ENCODE measurements around the gene LUC7L2. TPM values are rescaled to one million over a fixed set of nuclear protein-coding genes. Genes with fewer than 3 reads are reported as not detected.

The LUC7L2 gene
- total RNA-seq, 1 donor from 2014 or later: 87.8 TPM

DNA sequence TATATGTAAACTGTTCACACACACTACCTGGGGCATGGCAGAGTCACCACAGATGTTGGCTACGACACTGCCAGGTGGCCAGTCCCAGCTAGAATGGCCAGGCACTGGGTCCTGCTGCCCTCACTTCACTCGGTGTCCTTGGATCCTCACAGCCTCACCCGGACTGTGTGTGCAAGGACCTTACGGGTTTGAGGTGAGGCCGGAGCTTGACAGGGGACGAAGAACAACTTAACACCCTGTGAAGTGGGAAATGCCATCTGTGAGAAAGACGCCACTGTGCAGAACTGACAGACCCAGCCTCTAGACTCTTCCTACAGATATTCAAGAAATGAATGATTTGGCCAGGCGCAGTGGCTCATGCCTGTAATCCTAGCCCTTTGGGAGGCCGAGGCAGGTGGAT is 77.1 kb downstream of the LUC7L2 start:
- H3K4me1 ChIP-seq (ENCODE audit: insufficient read depth, low read length): no peaks in the 10 kb centered on the region
- peaks cover 6% of the 10 kb centered on the region for H3K4me1 Mint-ChIP-seq (ENCODE audit: low read depth, unreplicated experiment)
- FAIRE-seq (no peak), DNase-seq (ENCODE audit: low read depth) (no peak)
- H3K9ac ChIP-seq (ENCODE audit: low read length): no peak overlapping the region
- H3K36me3 ChIP-seq (ENCODE audit: insufficient read depth, low read length): no peaks in the 10 kb centered on the region
- no peaks in the 10 kb centered on the region for H3K27me3 Mint-ChIP-seq (ENCODE audit: low read depth, unreplicated experiment)
- no peak overlapping the region for H3K4me3 Mint-ChIP-seq (ENCODE audit: unreplicated experiment)
- no peaks in the 10 kb centered on the region for H3K9me3 ChIP-seq (ENCODE audit: insufficient read depth, low read depth, low read length)
- no peaks in the 10 kb centered on the region for H3K9me3 Mint-ChIP-seq (ENCODE audit: unreplicated experiment)
- peaks cover 8% of the 10 kb centered on the region for H3K36me3 Mint-ChIP-seq (ENCODE audit: low read depth, unreplicated experiment)
- no peaks in the 10 kb centered on the region for H3K79me2 ChIP-seq (ENCODE audit: insufficient read depth, low read length)
- H3K27ac Mint-ChIP-seq (ENCODE audit: unreplicated experiment): no peak overlapping the region
- no peak overlapping the region for H3K27ac ChIP-seq (ENCODE audit: low read depth, low read length)
- no peak overlapping the region for H3K4me2 ChIP-seq (ENCODE audit: low read length)
- no peaks in the 10 kb centered on the region for H3K27me3 ChIP-seq (ENCODE audit: insufficient read depth, low read length)
- H4K20me1 ChIP-seq (ENCODE audit: insufficient read depth, low read length): no peaks in the 10 kb centered on the region
- TF ChIP-seq, protein P1, sequence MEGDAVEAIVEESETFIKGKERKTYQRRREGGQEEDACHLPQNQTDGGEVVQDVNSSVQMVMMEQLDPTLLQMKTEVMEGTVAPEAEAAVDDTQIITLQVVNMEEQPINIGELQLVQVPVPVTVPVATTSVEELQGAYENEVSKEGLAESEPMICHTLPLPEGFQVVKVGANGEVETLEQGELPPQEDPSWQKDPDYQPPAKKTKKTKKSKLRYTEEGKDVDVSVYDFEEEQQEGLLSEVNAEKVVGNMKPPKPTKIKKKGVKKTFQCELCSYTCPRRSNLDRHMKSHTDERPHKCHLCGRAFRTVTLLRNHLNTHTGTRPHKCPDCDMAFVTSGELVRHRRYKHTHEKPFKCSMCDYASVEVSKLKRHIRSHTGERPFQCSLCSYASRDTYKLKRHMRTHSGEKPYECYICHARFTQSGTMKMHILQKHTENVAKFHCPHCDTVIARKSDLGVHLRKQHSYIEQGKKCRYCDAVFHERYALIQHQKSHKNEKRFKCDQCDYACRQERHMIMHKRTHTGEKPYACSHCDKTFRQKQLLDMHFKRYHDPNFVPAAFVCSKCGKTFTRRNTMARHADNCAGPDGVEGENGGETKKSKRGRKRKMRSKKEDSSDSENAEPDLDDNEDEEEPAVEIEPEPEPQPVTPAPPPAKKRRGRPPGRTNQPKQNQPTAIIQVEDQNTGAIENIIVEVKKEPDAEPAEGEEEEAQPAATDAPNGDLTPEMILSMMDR (IDR thresholded peaks at IDR 0.05; ENCODE audit: insufficient read depth, low read depth, low read length): no peak
- no peak for TF ChIP-seq EZH2 (IDR thresholded peaks at IDR 0.05; ENCODE audit: insufficient read depth, low read length)
- H2AFZ ChIP-seq (ENCODE audit: low read depth, low read length): no peak overlapping the region
- no peak overlapping the region for H3K4me3 ChIP-seq (ENCODE audit: insufficient read depth, low read depth, low read length)

GRCh38 chr7:139439375-139439774 is 79.7 kb downstream of the LUC7L2 start:
- H4K20me1 ChIP-seq (ENCODE audit: insufficient read depth, low read length): no peaks in the 10 kb centered on the region
- TF ChIP-seq EZH2 (IDR thresholded peaks at IDR 0.05; ENCODE audit: insufficient read depth, low read length): no peak
- TF ChIP-seq, protein P1 (IDR thresholded peaks at IDR 0.05; ENCODE audit: insufficient read depth, low read depth, low read length): no peak
- no peak overlapping the region for H3K4me3 ChIP-seq (ENCODE audit: insufficient read depth, low read depth, low read length)
- H3K36me3 ChIP-seq (ENCODE audit: insufficient read depth, low read length): no peaks in the 10 kb centered on the region
- Mint-ChIP-seq H3K9me3 (ENCODE audit: unreplicated experiment) (no peaks in the 10 kb centered on the region), H3K27ac (ENCODE audit: unreplicated experiment) (no peak overlapping the region), H3K27me3 (ENCODE audit: low read depth, unreplicated experiment) (no peaks in the 10 kb centered on the region), H3K4me1 (ENCODE audit: low read depth, unreplicated experiment) (peaks cover 2% of the 10 kb centered on the region), H3K4me3 (ENCODE audit: unreplicated experiment) (no peak overlapping the region), H3K36me3 (ENCODE audit: low read depth, unreplicated experiment) (peaks cover 4% of the 10 kb centered on the region)
- no peaks in the 10 kb centered on the region for H3K4me1 ChIP-seq (ENCODE audit: insufficient read depth, low read length)
- no peaks in the 10 kb centered on the region for H3K9me3 ChIP-seq (ENCODE audit: insufficient read depth, low read depth, low read length)
- H3K27ac ChIP-seq (ENCODE audit: low read depth, low read length): no peak overlapping the region
- no peaks in the 10 kb centered on the region for H3K27me3 ChIP-seq (ENCODE audit: insufficient read depth, low read length)
- no peak for DNase-seq (ENCODE audit: low read depth)
- no peaks in the 10 kb centered on the region for H3K79me2 ChIP-seq (ENCODE audit: insufficient read depth, low read length)
- H3K4me2 ChIP-seq (ENCODE audit: low read length): no peak overlapping the region
- no peak for FAIRE-seq
- no peak overlapping the region for H2AFZ ChIP-seq (ENCODE audit: low read depth, low read length)
- no peak overlapping the region for H3K9ac ChIP-seq (ENCODE audit: low read length)

DNA sequence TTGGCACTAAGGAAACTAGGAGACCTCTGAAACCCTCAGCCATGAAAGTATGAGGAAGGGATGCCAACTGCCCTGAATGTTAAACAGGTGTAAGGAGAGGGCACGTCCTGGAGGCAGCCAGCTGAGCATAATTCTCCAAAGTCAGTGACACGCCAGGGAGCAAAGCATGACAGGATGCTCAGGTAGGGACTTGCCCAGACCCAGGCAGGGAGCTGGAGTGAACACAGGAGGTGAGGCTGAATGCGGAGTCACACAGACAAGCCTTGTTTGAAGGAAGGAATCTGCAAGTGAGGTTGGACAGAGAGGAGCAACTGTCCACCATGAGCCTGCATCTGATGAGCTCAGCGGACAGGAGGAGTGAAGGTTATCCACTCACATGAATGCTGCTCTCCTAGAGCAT is 82.3 kb downstream of the LUC7L2 start:
- Mint-ChIP-seq H3K4me1 (ENCODE audit: low read depth, unreplicated experiment) (no peaks in the 10 kb centered on the region), H3K27ac (ENCODE audit: unreplicated experiment) (no peak overlapping the region)
- FAIRE-seq: no peak

More for the DNA sequence above, 82.3 kb downstream of the LUC7L2 start:
- no peak for DNase-seq (ENCODE audit: low read depth)
- Mint-ChIP-seq H3K4me3 (ENCODE audit: unreplicated experiment) (no peak overlapping the region), H3K9me3 (ENCODE audit: unreplicated experiment) (no peaks in the 10 kb centered on the region), H3K36me3 (ENCODE audit: low read depth, unreplicated experiment) (peaks cover 3% of the 10 kb centered on the region), H3K27me3 (ENCODE audit: low read depth, unreplicated experiment) (peaks cover 2% of the 10 kb centered on the region)
- Histone ChIP-seq H3K4me3 (ENCODE audit: insufficient read depth, low read depth, low read length) (no peak overlapping the region), H4K20me1 (ENCODE audit: insufficient read depth, low read length) (no peaks in the 10 kb centered on the region), H2AFZ (ENCODE audit: low read depth, low read length) (no peak overlapping the region), H3K4me1 (ENCODE audit: insufficient read depth, low read length) (no peaks in the 10 kb centered on the region), H3K27ac (ENCODE audit: low read depth, low read length) (no peak overlapping the region), H3K4me2 (ENCODE audit: low read length) (no peak overlapping the region), H3K9ac (ENCODE audit: low read length) (no peak overlapping the region), H3K79me2 (ENCODE audit: insufficient read depth, low read length) (no peaks in the 10 kb centered on the region), H3K9me3 (ENCODE audit: insufficient read depth, low read depth, low read length) (no peaks in the 10 kb centered on the region), H3K36me3 (ENCODE audit: insufficient read depth, low read length) (no peaks in the 10 kb centered on the region), H3K27me3 (ENCODE audit: insufficient read depth, low read length) (no peaks in the 10 kb centered on the region)
- TF ChIP-seq, protein P1 (IDR thresholded peaks at IDR 0.05; ENCODE audit: insufficient read depth, low read depth, low read length): no peak
- no peak for TF ChIP-seq EZH2 (IDR thresholded peaks at IDR 0.05; ENCODE audit: insufficient read depth, low read length)
